GM12878 (cell line): ENCODE results near the gene HPX. TPM values are rescaled to one million over a fixed set of nuclear protein-coding genes. Genes with fewer than 3 reads are reported as not detected.

Experiments
- ATAC-seq: fragments of 200-7000 bp; cut with Tn5 transposase; 3 replicates; pipeline ENCODE4 v1.9.1; 2020; ENCODE audit warnings: mild to moderate bottlenecking, moderate library complexity
- BruUV-seq: library from RNA; stranded (reverse); fragments of 400-500 nt; replicated peaks from 2 replicates; lab custom pipeline; 2021; lab: Mats Ljungman, UMichigan
- CTCF ChIA-PET: fragments of 300-600 bp; sonication (Branson Sonifier 250); formaldehyde crosslinking; extraction: SDS; loops from one replicate; lab custom pipeline; 2021; ENCODE audit warnings: inconsistent platforms; lab: Yijun Ruan, JAX
- POLR2A ChIA-PET: fragments of 350-600 bp; formaldehyde crosslinking; extraction: SDS; loops from one replicate; lab custom pipeline; 2021; ENCODE audit warnings: inconsistent platforms; lab: Charles Lee
- RAD21 ChIA-PET: fragments of 300-600 bp; sonication (Branson Sonifier 250); formaldehyde crosslinking; loops from one replicate; lab custom pipeline; 2023; ENCODE audit warnings: antibody characterized with exemption; ENCODE audit not compliant: unreplicated experiment; lab: Charles Lee
- SMC1A ChIA-PET: fragments of 300-600 bp; sonication (Branson Sonifier 250); formaldehyde crosslinking; loops from one replicate; lab custom pipeline; 2023; ENCODE audit not compliant: unreplicated experiment, uncharacterized antibody; lab: Charles Lee
- DNase-seq: peaks from one replicate; pipeline ENCODE4 v3.0.0-alpha.2; 2011; ENCODE audit warnings: low read depth, low spot score
- FAIRE-seq: peaks from 3 replicates; lab custom pipeline; 2011; peaks lifted over from hg19 to GRCh38; lab: Jason Lieb, UNC
- H2AFZ ChIP-seq: 2 replicates; pipeline ENCODE4 v1.6.0; 2011; ENCODE audit warnings: low read depth, low read length, control low read depth; ENCODE audit not compliant: control insufficient read depth
- H3K27ac ChIP-seq: 2 replicates; pipeline ENCODE4 v1.5.1; 2011; ENCODE audit warnings: control low read depth; ENCODE audit not compliant: control insufficient read depth, insufficient read depth
- H3K27me3 ChIP-seq, 2 experiments: replicated peaks in 1 of 2; 2 replicates each; pipeline versions ENCODE4 v1.6.0 to v1.6.1; 2011; ENCODE audit warnings: low read length in 1 of 2; ENCODE audit not compliant: control insufficient read depth in 2 of 2, insufficient read depth in 2 of 2
- H3K36me3 ChIP-seq, 2 experiments: 2 replicates each; pipeline ENCODE4 v1.5.1; 2011; ENCODE audit warnings: low read length in 1 of 2; ENCODE audit not compliant: control insufficient read depth in 2 of 2, insufficient read depth in 2 of 2
- H3K4me1 ChIP-seq: 2 replicates; pipeline ENCODE4 v1.6.1; 2011; ENCODE audit warnings: mild to moderate bottlenecking, low read length, moderate library complexity, mixed read lengths; ENCODE audit not compliant: control insufficient read depth, insufficient read depth
- H3K4me2 ChIP-seq: 2 replicates; pipeline ENCODE4 v1.6.0; 2011; ENCODE audit warnings: control low read depth; ENCODE audit not compliant: control insufficient read depth, insufficient read depth
- H3K4me3 ChIP-seq: fragments of 200-600 bp; sonication (generic); 2 replicates; pipeline ENCODE4 v1.5.1; 2016
- H3K79me2 ChIP-seq: 2 replicates; pipeline ENCODE4 v1.6.0; 2011; ENCODE audit warnings: low read length; ENCODE audit not compliant: control insufficient read depth, insufficient read depth
- H3K9ac ChIP-seq: 2 replicates; pipeline ENCODE4 v1.8.0; 2011; ENCODE audit warnings: low read length, control low read depth, mixed read lengths; ENCODE audit not compliant: control insufficient read depth, insufficient read depth
- H3K9me3 ChIP-seq: replicated peaks from 3 replicates; pipeline ENCODE4 v1.5.1; 2011; ENCODE audit warnings: mild to moderate bottlenecking, low read length; ENCODE audit not compliant: control insufficient read depth, insufficient read depth
- H4K20me1 ChIP-seq: 2 replicates; pipeline ENCODE4 v1.6.0; 2011; ENCODE audit not compliant: control insufficient read depth, insufficient read depth
- BCL11A ChIP-seq: IDR thresholded peaks from 2 replicates; pipeline ENCODE4 v1.6.1; 2011; ENCODE audit warnings: low read depth, low read length
- BRCA1 ChIP-seq: IDR thresholded peaks from 2 replicates; pipeline ENCODE4 v1.6.1; 2011; ENCODE audit warnings: low read depth, low read length, improper control_type of control experiment
- EED ChIP-seq: sonication (generic); IDR thresholded peaks from 2 replicates; pipeline ENCODE4 v1.6.1; 2016; ENCODE audit warnings: antibody characterized with exemption, low read depth
- FOS ChIP-seq: IDR thresholded peaks from 3 replicates; pipeline ENCODE4 v1.6.1; 2011; ENCODE audit warnings: borderline replicate concordance; ENCODE audit not compliant: insufficient read length; ENCODE audit errors: extremely low read depth
- HDGF ChIP-seq: fragments of 450-650 bp; IDR thresholded peaks from 2 replicates; pipeline ENCODE4 v1.6.1; 2016; ENCODE audit warnings: antibody characterized with exemption
- IKZF1 ChIP-seq: fragments of 450-650 bp; conservative IDR thresholded peaks from 2 replicates; pipeline ENCODE4 v1.6.1; 2017; ENCODE audit warnings: antibody characterized with exemption, mild to moderate bottlenecking
- IRF4 ChIP-seq: IDR thresholded peaks from 2 replicates; pipeline ENCODE4 v1.6.1; 2011; ENCODE audit warnings: low read depth, low read length
- IRF5 ChIP-seq: fragments of 450-650 bp; IDR thresholded peaks from 2 replicates; pipeline ENCODE4 v1.6.1; 2017; ENCODE audit warnings: borderline replicate concordance
- NFIC ChIP-seq: IDR thresholded peaks from 2 replicates; pipeline ENCODE4 v1.6.1; 2012; ENCODE audit warnings: low read depth, mild to moderate bottlenecking, inconsistent platforms, low read length, moderate library complexity
- POLR2AphosphoS2 ChIP-seq: IDR thresholded peaks from 2 replicates; pipeline ENCODE4 v1.6.1; 2011; ENCODE audit warnings: low read depth, mild to moderate bottlenecking, low read length, improper control_type of control experiment, moderate library complexity
- POLR2AphosphoS5 ChIP-seq: IDR thresholded peaks from 2 replicates; pipeline ENCODE4 v1.6.1; 2011; ENCODE audit warnings: mild to moderate bottlenecking, low read length, inconsistent platforms
- RAD21 ChIP-seq: IDR thresholded peaks from 2 replicates; pipeline ENCODE4 v1.6.1; 2011; ENCODE audit warnings: mild to moderate bottlenecking, low read depth, low read length, moderate library complexity; ENCODE audit not compliant: insufficient read depth
- REST ChIP-seq: IDR thresholded peaks from 2 replicates; pipeline ENCODE4 v1.6.1; 2012; ENCODE audit warnings: mild to moderate bottlenecking, low read depth, low read length
- SMAD1 ChIP-seq: fragments of 450-650 bp; IDR thresholded peaks from 2 replicates; pipeline ENCODE4 v1.6.1; 2018; ENCODE audit warnings: mild to moderate bottlenecking, low read depth; ENCODE audit not compliant: partially characterized antibody
- ZBED1 ChIP-seq: IDR thresholded peaks from 2 replicates; pipeline ENCODE4 v1.6.1; 2016; ENCODE audit warnings: borderline replicate concordance
- ZNF384 ChIP-seq: IDR thresholded peaks from 2 replicates; pipeline ENCODE4 v1.6.1; 2012; ENCODE audit warnings: low read depth, mild to moderate bottlenecking, low read length, improper control_type of control experiment, borderline replicate concordance
- WGBS: methylation state at CpG from one replicate; pipeline ENCODE4 v1.1.6; 2016; ENCODE audit warnings: low lambda C conversion rate; ENCODE audit not compliant: insufficient replicate concordance, insufficient coverage; ENCODE audit errors: missing lambda C conversion rate; 5-methylcytosine and 5-hydroxymethylcytosine counted together
- in situ Hi-C: fragments of 300-500 bp; cut with MboI; formaldehyde crosslinking; loops from 9 replicates; pipeline ENCODE4 v1.14.3; 2018; ENCODE audit warnings: mixed read lengths
- intact Hi-C: fragments of 100-400 bp; cut with micrococcal nuclease; formaldehyde crosslinking; loops from one replicate; pipeline ENCODE4 v1.14.2; 2022; ENCODE audit not compliant: unreplicated experiment
- polyA plus RNA-seq, 11 experiments: library from polyadenylated mRNA; depleted of rRNA in 4 of 11; unstranded in 6 of 11; stranded (reverse) in 5 of 11; fragments of >200 nt; fragmentation: Nextera tagmentation in 4 of 11; fragmentation: Illumina TruSeq in 1 of 11; extraction: Ambion mirVana in 4 of 11; extraction: Trizol in 1 of 11; gene quantifications; 1 replicate in 1 of 11; 2 replicates in 10 of 11; pipeline versions ENCODE4 v1.2.1 to v1.2.3, GENCODE V29; 2011 to 2016; ENCODE audit warnings: inconsistent platforms in 2 of 11, missing spikeins in 2 of 11, low read depth in 1 of 11
- total RNA-seq, 4 experiments: library from RNA; depleted of rRNA in 3 of 4; stranded (reverse); fragments of >200 nt in 3 of 4; fragmentation: Illumina TruSeq in 1 of 4; extraction: Trizol in 1 of 4; gene quantifications; 2 replicates each; pipeline versions ENCODE4 v1.2.1 to v1.2.3, GENCODE V29; 2013 to 2021
- TF ChIP-seq, protein P1 (sequence below): fragments of 150-350 bp; IDR thresholded peaks from 2 replicates; pipeline ENCODE4 v1.6.1; 2016; ENCODE audit warnings: low read depth, low read length

Gene HPX
- total and polyA plus RNA-seq, 10 of the 15 experiments (the other 5 are each of a cell fraction or from before 2014, with no cell fraction given), result 0.08 to 1.7 (median 0.18) TPM; not detected in 1

GRCh38 chr11:6406370-6406769 lies 34.4 kb downstream of the HPX start (continued):
- TF ChIP-seq IRF5, result no peak
- no peak for TF ChIP-seq BCL11A
- no peak for TF ChIP-seq IRF4
- no peak for TF ChIP-seq BRCA1
- no peak for TF ChIP-seq FOS
- TF ChIP-seq REST, result no peak
- TF ChIP-seq ZBED1, result no peak
- no peak for TF ChIP-seq NFIC

DNA sequence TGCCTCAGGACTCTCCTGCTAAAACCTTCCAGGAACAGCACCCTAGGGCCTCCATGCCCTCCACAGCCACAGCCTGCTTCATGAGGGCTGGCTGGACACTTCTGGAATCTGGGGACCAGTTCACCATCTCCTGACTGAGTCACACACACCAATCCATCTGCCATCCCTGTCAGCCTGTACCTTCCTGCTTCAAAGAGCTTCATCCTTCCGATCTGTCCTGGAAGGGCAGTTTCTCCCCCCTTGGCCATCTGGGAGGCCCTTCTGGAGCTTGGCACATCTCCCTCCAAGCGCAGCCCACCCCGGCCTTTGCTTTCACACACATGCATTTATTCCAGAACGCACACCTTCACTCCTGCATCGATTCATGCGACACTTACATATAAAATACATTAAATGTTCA lies 34.9 kb downstream of the HPX start:
- ATAC-seq, result no peak
- peaks cover 25% of the 10 kb centered on the region for H3K4me1 ChIP-seq
- intact Hi-C loops (no loop called here), in situ Hi-C loops (no loop called here)
- WGBS, result 91% methylated on average over 6 of the region's 6 CpGs
- no peak overlapping the region for H3K4me3 ChIP-seq
- CTCF ChIA-PET, result interaction anchor here (0.6 to 1.2 kb wide), 2 partner anchors 27 to 922 kb away, joined by 3 to 4 read pairs; no protein-coding TSS in a partner anchor
- POLR2A ChIA-PET, result no interaction called here
- H4K20me1 ChIP-seq, result no peaks in the 10 kb centered on the region
- no peak overlapping the region for H3K27ac ChIP-seq
- H3K4me2 ChIP-seq, result no peak overlapping the region
- DNase-seq, result no peak
- BruUV-seq, result no TSS peak
- H3K36me3 ChIP-seq, result no peaks in the 10 kb centered on the region
- no peaks in the 10 kb centered on the region for H3K27me3 ChIP-seq
- no peaks in the 10 kb centered on the region for H3K9me3 ChIP-seq
- H3K79me2 ChIP-seq, result no peaks in the 10 kb centered on the region
- no peak for FAIRE-seq
- RAD21 ChIA-PET, result no interaction called here
- SMC1A ChIA-PET, result interaction anchor here (0.7 kb wide), 1 partner anchor 99 kb away, joined by 4 read pairs; no protein-coding TSS in a partner anchor
- no peak overlapping the region for H3K9ac ChIP-seq
- no peak overlapping the region for H2AFZ ChIP-seq
- TF ChIP-seq RAD21 (no peak), NFIC (no peak), EED (no peak), ZNF384 (no peak), POLR2AphosphoS2 (no peak), POLR2AphosphoS5 (no peak), IKZF1 (no peak), HDGF (no peak), SMAD1 (no peak)
- TF ChIP-seq, protein P1, sequence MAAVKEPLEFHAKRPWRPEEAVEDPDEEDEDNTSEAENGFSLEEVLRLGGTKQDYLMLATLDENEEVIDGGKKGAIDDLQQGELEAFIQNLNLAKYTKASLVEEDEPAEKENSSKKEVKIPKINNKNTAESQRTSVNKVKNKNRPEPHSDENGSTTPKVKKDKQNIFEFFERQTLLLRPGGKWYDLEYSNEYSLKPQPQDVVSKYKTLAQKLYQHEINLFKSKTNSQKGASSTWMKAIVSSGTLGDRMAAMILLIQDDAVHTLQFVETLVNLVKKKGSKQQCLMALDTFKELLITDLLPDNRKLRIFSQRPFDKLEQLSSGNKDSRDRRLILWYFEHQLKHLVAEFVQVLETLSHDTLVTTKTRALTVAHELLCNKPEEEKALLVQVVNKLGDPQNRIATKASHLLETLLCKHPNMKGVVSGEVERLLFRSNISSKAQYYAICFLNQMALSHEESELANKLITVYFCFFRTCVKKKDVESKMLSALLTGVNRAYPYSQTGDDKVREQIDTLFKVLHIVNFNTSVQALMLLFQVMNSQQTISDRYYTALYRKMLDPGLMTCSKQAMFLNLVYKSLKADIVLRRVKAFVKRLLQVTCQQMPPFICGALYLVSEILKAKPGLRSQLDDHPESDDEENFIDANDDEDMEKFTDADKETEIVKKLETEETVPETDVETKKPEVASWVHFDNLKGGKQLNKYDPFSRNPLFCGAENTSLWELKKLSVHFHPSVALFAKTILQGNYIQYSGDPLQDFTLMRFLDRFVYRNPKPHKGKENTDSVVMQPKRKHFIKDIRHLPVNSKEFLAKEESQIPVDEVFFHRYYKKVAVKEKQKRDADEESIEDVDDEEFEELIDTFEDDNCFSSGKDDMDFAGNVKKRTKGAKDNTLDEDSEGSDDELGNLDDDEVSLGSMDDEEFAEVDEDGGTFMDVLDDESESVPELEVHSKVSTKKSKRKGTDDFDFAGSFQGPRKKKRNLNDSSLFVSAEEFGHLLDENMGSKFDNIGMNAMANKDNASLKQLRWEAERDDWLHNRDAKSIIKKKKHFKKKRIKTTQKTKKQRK, result no peak
